GM12878 (cell line): Measurements from ENCODE around the gene DFFB. TPM values are rescaled to one million over a fixed set of nuclear protein-coding genes. Genes with fewer than 3 reads are reported as not detected.

Experiments
- FOXK2 ChIP-seq: fragments of 450-650 bp; IDR thresholded peaks from 2 replicates; pipeline ENCODE4 v1.6.1; 2017; ENCODE audit warnings: mild to moderate bottlenecking, moderate library complexity
- HCFC1 ChIP-seq: fragments of 150-350 bp; IDR thresholded peaks from 2 replicates; pipeline ENCODE4 v1.6.1; 2014; ENCODE audit warnings: low read length
- HDGF ChIP-seq: fragments of 450-650 bp; IDR thresholded peaks from 2 replicates; pipeline ENCODE4 v1.6.1; 2016; ENCODE audit warnings: antibody characterized with exemption
- IKZF1 ChIP-seq: fragments of 450-650 bp; conservative IDR thresholded peaks from 2 replicates; pipeline ENCODE4 v1.6.1; 2017; ENCODE audit warnings: antibody characterized with exemption, mild to moderate bottlenecking
- IRF4 ChIP-seq: IDR thresholded peaks from 2 replicates; pipeline ENCODE4 v1.6.1; 2011; ENCODE audit warnings: low read depth, low read length
- JUNB ChIP-seq: IDR thresholded peaks from 2 replicates; pipeline ENCODE4 v1.6.1; 2016; ENCODE audit warnings: antibody characterized with exemption, mild to moderate bottlenecking
- KAT2A ChIP-seq: conservative IDR thresholded peaks from 2 replicates; pipeline ENCODE4 v1.6.1; 2011; ENCODE audit warnings: low read depth, low read length; ENCODE audit not compliant: control insufficient read depth
- NRF1 ChIP-seq: conservative IDR thresholded peaks from 2 replicates; pipeline ENCODE4 v1.6.1; 2011; ENCODE audit warnings: mild to moderate bottlenecking, low read depth, low read length, improper control_type of control experiment
- PBX3 ChIP-seq: IDR thresholded peaks from 2 replicates; pipeline ENCODE4 v1.6.1; 2011; ENCODE audit warnings: mild to moderate bottlenecking, low read depth, low read length, moderate library complexity; ENCODE audit not compliant: insufficient replicate concordance
- POLR2A ChIP-seq: IDR thresholded peaks from 2 replicates; pipeline ENCODE4 v1.6.1; 2011; ENCODE audit warnings: low read depth, mild to moderate bottlenecking, low read length
- PRDM15 ChIP-seq: fragments of 450-650 bp; formaldehyde crosslinking; IDR thresholded peaks from 2 replicates; pipeline ENCODE4 v1.4.0; 2020; ENCODE audit warnings: mild to moderate bottlenecking, moderate library complexity
- RELA ChIP-seq: fragments of 450-650 bp; IDR thresholded peaks from 2 replicates; pipeline ENCODE4 v1.8.0; 2014; ENCODE audit warnings: borderline replicate concordance; ENCODE audit not compliant: partially characterized antibody
- SIX5 ChIP-seq: IDR thresholded peaks from 2 replicates; pipeline ENCODE4 v1.6.1; 2011; ENCODE audit warnings: mild to moderate bottlenecking, low read depth, low read length, moderate library complexity; ENCODE audit not compliant: severe bottlenecking
- STAT3 ChIP-seq: IDR thresholded peaks from 2 replicates; pipeline ENCODE4 v1.6.1; 2011; ENCODE audit warnings: low read depth, low read length, improper control_type of control experiment
- TAF1 ChIP-seq: IDR thresholded peaks from 2 replicates; pipeline ENCODE4 v1.6.1; 2011; ENCODE audit warnings: mild to moderate bottlenecking, low read depth, low read length, borderline replicate concordance
- ZNF384 ChIP-seq: IDR thresholded peaks from 2 replicates; pipeline ENCODE4 v1.6.1; 2012; ENCODE audit warnings: low read depth, mild to moderate bottlenecking, low read length, improper control_type of control experiment, borderline replicate concordance
- polyA plus RNA-seq, 11 experiments: library from polyadenylated mRNA; depleted of rRNA in 4 of 11; unstranded in 6 of 11; stranded (reverse) in 5 of 11; fragments of >200 nt; fragmentation: Nextera tagmentation in 4 of 11; fragmentation: Illumina TruSeq in 1 of 11; extraction: Ambion mirVana in 4 of 11; extraction: Trizol in 1 of 11; gene quantifications; 1 replicate in 1 of 11; 2 replicates in 10 of 11; pipeline versions ENCODE4 v1.2.1 to v1.2.3, GENCODE V29; 2011 to 2016; ENCODE audit warnings: inconsistent platforms in 2 of 11, missing spikeins in 2 of 11, low read depth in 1 of 11
- total RNA-seq, 4 experiments: library from RNA; depleted of rRNA in 3 of 4; stranded (reverse); fragments of >200 nt in 3 of 4; fragmentation: Illumina TruSeq in 1 of 4; extraction: Trizol in 1 of 4; gene quantifications; 2 replicates each; pipeline versions ENCODE4 v1.2.1 to v1.2.3, GENCODE V29; 2013 to 2021
- TF ChIP-seq, protein P1 (sequence below): fragments of 450-650 bp; IDR thresholded peaks from 2 replicates; pipeline ENCODE4 v1.6.1; 2016; ENCODE audit warnings: mild to moderate bottlenecking
- TF ChIP-seq, protein P2 (sequence below), 3 experiments: IDR thresholded peaks in 2 of 3; conservative IDR thresholded peaks in 1 of 3; 2 replicates each; pipeline ENCODE4 v1.5.1; 2011; ENCODE audit warnings: low read depth in 3 of 3, low read length in 3 of 3, mild to moderate bottlenecking in 3 of 3, control low read depth in 2 of 3, moderate library complexity in 2 of 3, inconsistent platforms in 1 of 3, mixed read lengths in 1 of 3; ENCODE audit not compliant: control insufficient read depth in 2 of 3, insufficient read depth in 1 of 3; ENCODE audit errors: extremely low read depth in 1 of 3
- TF ChIP-seq, protein P3 (sequence below): fragments of 450-650 bp; IDR thresholded peaks from 2 replicates; pipeline ENCODE4 v1.6.1; 2017; ENCODE audit warnings: borderline replicate concordance

Gene DFFB
- total and polyA plus RNA-seq, 10 of the 15 experiments (the other 5 are each of a cell fraction or from before 2014, with no cell fraction given), result 2.7 to 10.7 (median 6.5) TPM

DNA sequence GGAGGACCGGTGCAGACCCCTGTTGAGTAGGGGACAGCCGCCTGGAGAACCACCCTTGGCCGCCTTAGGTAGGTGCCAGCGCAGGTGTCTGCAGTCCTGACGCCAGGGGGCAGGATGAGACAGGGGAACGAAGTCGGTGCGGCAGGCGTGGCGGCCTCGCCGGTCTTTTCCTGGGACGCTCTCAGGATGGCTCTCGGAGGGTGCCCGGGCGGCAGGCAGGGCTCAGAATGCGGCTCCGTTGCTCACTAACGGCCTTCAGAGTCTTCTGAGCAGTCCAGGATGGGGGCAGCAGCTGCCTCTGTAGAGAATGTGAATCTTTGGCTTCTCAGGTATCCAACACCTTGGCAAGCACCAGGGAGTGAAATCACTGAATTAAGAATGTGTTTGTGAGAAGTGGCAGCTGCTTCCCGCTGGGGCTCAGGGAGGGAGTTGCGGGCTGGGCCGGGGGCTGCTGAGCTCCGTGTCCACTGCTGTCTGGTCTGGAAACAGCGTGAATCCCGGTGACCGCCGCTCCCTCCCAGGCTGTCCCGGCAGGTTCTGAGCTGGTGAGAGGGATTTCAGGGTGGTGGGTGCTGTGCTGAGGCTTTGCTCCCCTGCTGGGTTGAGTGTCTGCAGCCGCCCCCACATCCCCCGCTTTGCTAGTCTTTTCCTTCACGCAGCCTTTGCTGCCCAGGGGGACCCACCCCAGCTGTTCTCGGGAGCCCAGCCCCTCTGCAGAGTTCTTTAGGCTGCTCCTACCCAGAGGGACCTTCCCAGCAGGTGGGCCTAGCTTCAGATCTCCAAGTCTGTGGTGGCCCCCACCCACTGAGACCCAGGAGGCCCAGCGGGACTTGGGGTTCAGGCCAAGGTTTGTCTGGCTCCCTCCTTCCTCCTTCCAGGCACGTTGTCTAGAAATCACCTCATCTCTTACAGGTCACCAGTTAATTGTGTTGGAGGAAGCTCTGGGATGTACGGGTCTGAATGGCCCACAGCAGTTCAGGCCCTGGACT lies 53.9 kb downstream of the DFFB start (continued):
- TF ChIP-seq, protein P1, sequence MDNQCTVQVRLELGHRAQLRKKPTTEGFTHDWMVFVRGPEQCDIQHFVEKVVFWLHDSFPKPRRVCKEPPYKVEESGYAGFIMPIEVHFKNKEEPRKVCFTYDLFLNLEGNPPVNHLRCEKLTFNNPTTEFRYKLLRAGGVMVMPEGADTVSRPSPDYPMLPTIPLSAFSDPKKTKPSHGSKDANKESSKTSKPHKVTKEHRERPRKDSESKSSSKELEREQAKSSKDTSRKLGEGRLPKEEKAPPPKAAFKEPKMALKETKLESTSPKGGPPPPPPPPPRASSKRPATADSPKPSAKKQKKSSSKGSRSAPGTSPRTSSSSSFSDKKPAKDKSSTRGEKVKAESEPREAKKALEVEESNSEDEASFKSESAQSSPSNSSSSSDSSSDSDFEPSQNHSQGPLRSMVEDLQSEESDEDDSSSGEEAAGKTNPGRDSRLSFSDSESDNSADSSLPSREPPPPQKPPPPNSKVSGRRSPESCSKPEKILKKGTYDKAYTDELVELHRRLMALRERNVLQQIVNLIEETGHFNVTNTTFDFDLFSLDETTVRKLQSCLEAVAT, result no peak
- TF ChIP-seq RELA, result no peak
- TF ChIP-seq, protein P2, sequence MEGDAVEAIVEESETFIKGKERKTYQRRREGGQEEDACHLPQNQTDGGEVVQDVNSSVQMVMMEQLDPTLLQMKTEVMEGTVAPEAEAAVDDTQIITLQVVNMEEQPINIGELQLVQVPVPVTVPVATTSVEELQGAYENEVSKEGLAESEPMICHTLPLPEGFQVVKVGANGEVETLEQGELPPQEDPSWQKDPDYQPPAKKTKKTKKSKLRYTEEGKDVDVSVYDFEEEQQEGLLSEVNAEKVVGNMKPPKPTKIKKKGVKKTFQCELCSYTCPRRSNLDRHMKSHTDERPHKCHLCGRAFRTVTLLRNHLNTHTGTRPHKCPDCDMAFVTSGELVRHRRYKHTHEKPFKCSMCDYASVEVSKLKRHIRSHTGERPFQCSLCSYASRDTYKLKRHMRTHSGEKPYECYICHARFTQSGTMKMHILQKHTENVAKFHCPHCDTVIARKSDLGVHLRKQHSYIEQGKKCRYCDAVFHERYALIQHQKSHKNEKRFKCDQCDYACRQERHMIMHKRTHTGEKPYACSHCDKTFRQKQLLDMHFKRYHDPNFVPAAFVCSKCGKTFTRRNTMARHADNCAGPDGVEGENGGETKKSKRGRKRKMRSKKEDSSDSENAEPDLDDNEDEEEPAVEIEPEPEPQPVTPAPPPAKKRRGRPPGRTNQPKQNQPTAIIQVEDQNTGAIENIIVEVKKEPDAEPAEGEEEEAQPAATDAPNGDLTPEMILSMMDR (IDR thresholded peaks at IDR 0.05 in 2 of 3, conservative IDR thresholded peaks at IDR 0.05 in 1 of 3; ENCODE audit: control insufficient read depth in 2 of 3, extremely low read depth in 1 of 3, insufficient read depth in 1 of 3, low read depth in 3 of 3, low read length in 3 of 3), result peak; percentile 72 to 84 (median 75)
- no peak for TF ChIP-seq HDGF
- no peak for TF ChIP-seq FOXK2
- TF ChIP-seq ZNF384, result no peak
- TF ChIP-seq IRF4, result no peak
- no peak for TF ChIP-seq SIX5
- no peak for TF ChIP-seq PBX3
- TF ChIP-seq JUNB, result no peak
- no peak for TF ChIP-seq HCFC1
- no peak for TF ChIP-seq PRDM15
- TF ChIP-seq NRF1, result no peak
- no peak for TF ChIP-seq KAT2A
- TF ChIP-seq TAF1, result no peak
- TF ChIP-seq, protein P3, sequence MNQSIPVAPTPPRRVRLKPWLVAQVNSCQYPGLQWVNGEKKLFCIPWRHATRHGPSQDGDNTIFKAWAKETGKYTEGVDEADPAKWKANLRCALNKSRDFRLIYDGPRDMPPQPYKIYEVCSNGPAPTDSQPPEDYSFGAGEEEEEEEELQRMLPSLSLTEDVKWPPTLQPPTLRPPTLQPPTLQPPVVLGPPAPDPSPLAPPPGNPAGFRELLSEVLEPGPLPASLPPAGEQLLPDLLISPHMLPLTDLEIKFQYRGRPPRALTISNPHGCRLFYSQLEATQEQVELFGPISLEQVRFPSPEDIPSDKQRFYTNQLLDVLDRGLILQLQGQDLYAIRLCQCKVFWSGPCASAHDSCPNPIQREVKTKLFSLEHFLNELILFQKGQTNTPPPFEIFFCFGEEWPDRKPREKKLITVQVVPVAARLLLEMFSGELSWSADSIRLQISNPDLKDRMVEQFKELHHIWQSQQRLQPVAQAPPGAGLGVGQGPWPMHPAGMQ, result no peak
- TF ChIP-seq STAT3, result no peak
- TF ChIP-seq IKZF1, result no peak
- TF ChIP-seq POLR2A, result no peak
